ENCODE results near the gene CEP41.
"Not testable (repeated sequence)": the region's sequence is repeated elsewhere in the genome, so short reads cannot be mapped to it uniquely, and the experiment has no call there.

Gene CEP41

GRCh38 chr7:130458257-130458656, 17.4 kb upstream of the CEP41 start:
- peak; percentile 15 for DNase-seq

DNA sequence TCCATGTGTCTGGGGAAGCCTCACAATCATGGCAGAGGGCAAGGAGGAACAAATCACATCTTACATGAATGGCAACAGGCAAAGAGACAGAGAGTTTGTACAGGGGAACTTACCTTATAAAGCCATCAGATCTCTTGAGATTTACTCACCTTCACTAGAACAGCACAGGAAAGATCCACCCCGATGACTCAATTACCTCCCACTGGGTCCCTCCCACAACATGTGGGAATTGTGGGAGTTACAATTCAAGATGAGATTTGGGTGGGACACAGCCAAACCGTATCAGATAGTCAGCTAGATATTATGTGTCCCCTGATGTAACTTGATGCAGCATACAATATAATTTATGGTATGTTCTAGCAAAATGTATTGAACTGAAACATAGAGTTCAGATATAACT, 14.1 kb upstream of the CEP41 start:
- no peak for DNase-seq

- DNase-seq, result no peak
Observed at GRCh38 chr7:130452951-130453350, 12.1 kb upstream of the CEP41 start.

DNA sequence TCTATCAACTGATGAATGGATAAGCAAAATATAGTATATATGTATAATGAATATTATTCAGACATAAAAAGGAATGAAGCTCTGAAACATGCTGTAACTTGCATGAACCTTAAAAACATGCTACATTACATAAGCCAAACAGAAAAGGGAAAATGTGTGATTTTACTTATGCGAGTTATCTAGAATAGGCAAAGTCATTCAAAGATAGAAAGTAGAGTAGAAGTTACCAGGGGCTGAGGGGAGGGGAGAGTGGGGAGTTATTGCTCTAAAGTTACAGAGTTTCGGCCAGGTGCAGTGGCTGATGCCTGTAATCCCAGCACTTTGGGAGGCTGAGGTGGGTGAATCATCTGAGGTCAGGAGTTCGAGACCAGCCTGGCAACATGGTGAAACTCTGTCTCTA, 10.5 kb upstream of the CEP41 start:
- DNase-seq, result not testable (repeated sequence)

- DNase-seq, result no peak
Observed at GRCh38 chr7:130446259-130446658, 5.4 kb upstream of the CEP41 start.

- no peak for DNase-seq
Observed at GRCh38 chr7:130444751-130445407, 4.1 kb upstream of the CEP41 start.

- no peak for DNase-seq
Observed at GRCh38 chr7:130444234-130444633, 3.4 kb upstream of the CEP41 start.

GRCh38 chr7:130442601-130443000, 1.8 kb upstream of the CEP41 start:
- no peak for DNase-seq

GRCh38 chr7:130441408-130441869, 623 bp upstream of the CEP41 start:
- no peak for DNase-seq

GRCh38 chr7:130436253-130436652, 4.6 kb downstream of the CEP41 start:
- DNase-seq, result no peak

GRCh38 chr7:130435311-130435854, 5.4 kb downstream of the CEP41 start:
- no peak for DNase-seq

DNA sequence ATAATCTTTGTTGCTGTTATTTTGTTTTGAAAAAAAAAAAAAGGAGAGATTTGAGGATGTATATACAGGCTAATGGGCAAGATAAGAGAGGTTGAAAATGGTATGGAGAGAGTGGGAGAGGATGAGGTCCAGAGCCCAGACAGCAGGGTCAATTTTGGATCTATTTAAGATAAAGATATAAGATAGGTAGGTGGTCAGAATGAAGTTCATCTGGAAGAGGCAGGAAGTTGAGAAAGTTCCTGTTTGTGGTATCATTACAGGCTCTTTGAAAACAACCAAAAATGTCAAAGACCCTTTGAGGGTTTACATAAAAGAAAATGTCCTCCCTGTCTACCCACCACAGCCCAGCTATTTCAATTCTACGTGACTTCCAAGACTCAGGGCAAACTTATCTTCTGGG, 7.5 kb downstream of the CEP41 start:
- DNase-seq, result no peak

GRCh38 chr7:130432886-130433285, 7.9 kb downstream of the CEP41 start:
- no peak for DNase-seq

DNA sequence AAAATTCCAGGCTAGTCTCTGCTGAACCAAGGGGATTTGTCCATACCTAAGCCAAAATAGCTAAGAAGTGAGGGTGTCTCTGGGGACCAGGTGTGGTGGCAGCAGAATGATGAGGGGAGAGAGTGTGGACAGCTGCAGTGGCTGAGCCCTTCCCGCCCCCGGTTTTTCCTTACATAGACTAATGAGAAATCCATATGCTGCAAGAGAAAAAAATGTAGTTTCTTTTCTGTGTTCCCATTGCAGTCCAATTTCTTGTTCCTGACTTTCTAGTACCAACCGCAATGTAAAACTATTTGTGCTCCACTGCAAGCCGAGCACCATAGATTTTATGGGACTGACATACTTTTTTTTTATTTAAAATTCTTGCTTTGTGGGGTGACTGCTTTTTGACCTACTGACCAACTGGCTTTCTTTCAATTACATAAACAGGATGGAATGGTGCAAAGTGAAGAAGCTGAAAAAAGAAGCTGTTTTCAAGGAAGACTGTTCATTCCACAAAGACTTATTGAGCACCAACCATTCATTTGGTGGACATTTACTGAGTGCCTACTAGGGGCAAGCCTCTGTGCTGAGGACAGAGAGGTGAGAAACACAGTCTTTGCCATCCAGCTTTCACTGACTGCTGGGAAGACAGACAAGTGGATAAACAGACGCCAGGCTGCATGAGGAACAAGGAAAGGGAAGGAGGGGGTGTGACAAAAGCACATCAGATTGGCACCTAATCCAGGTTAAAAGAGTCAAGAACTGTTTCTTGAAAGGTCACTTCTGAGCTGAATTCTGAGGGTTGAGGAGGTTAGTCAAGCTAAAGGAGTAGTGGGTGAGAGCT, 9.8 kb downstream of the CEP41 start:
- no peak for DNase-seq

DNA sequence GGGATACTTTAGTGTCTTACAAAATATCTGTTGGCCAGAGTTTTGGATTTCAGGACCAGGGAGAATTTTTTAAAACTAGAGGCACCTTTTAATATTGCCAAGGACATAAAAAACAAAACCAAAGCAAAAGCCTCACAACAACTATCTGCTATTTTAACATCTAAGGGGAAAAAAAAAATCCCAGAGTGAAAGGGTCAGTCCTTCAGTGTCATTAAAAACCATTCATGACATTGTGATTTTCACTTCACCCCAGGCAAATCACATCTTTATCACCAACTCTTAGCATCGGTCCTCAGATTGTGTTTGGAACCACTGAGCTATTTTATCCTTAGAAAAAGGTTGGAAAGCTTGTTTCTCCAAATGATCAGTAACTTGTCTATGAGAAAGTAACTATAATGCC, 10.7 kb downstream of the CEP41 start:
- no peak for DNase-seq

GRCh38 chr7:130429019-130429418, 11.8 kb downstream of the CEP41 start:
- DNase-seq, result no peak

DNA sequence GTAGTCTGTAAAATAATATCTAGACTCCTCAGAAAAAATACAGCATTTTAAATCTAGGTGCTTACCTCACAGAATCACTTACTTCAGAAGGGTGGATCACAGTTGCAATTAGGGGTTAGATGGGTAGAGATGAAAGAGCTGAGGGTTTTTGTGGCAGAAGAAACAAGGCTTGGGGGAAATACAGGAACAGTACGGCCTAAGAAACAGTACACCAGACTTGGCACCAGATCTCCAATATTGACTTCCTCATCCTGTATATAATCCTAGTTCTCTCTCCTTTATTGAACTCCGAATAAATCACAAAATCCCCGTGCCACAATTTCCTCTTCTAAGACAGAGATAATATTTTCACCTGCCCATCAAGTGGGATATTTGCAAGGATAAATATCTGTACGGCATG, 14.3 kb downstream of the CEP41 start:
- DNase-seq, result no peak

- DNase-seq, result no peak
Observed at GRCh38 chr7:130425796-130426195, 15.0 kb downstream of the CEP41 start.

- no peak for DNase-seq
Observed at GRCh38 chr7:130423501-130424037, 17.2 kb downstream of the CEP41 start.

DNA sequence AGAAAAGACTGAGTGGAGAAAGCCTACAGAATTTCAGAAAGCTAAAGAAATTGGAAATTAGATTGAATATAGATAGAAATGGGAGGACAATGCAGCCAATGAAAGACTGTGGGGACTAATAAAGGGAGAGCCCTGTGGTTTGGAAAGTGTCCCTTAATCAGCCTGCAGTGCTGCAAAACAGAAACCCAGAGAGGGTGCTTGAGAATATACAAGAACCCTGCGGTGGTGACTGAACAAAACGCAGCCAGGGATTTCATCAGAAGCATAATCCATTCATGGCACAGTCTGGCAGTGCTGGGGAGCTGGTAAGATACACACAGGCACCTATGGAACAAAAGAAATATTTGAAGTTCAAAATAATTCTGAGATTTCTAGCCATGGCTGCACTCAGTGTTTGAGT, 19.1 kb downstream of the CEP41 start:
- no peak for DNase-seq

DNA sequence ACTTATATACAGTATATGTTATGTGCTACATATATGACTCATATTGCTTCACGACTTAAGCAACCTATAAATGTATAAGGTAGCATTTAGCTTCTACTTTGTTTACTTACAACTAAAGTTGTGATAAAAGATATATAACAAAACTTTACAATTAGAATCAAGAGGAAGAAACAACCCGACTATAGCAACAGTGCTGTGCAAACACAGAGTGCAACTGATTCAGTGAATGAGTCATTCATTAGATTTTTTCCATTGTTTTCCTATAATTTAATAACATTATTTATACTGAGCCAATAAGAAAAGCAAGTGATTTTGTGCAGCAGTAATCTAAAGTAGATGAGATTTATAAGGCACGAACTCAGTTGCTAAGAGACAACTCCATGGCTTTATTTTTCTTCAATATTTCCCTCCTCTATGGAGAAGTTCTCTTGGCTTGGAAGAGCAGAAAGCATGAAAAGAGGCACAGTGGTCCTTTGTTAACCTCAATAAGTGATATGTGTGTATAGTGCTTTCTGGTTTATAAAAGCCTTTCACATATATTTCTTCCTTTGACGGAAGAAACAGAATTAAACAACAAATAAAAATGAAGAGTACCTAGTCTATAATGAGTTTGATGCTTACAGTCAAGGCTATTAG, 19.8 kb downstream of the CEP41 start:
- no peak for DNase-seq

- DNase-seq, result no peak
Observed at GRCh38 chr7:130419658-130420057, 21.2 kb downstream of the CEP41 start.

DNA sequence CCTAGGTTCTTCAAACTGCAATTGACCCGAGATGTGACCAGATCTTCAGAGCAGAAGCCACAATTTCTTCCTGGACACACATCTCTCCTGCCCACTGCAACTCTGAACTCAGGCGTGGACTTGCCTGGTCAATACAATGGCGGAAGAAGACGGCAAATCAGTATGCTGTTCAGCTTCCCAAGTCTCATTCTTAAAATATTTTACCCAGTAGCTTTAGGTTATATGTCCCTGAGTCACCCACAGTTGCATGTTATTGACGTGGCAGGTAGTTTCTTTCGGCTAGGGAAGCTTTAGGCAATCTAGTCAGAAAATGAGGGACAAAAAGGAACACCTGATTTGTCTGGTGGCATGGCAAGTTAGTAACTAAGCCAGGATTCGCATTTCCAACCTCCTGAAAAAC, 22.5 kb downstream of the CEP41 start:
- no peak for DNase-seq
